Keratinocyte (primary cell): ENCODE data around the gene MAP4K1. TPM values are rescaled to one million over a fixed set of nuclear protein-coding genes. Genes with fewer than 3 reads are reported as not detected.

ENCODE experiments used
- DNase-seq: peaks from one replicate; pipeline ENCODE4 v3.0.0-alpha.2; 2011; ENCODE audit warnings: low read depth, missing footprints, low spot score
- FAIRE-seq: peaks from 2 replicates; lab custom pipeline; 2011; peaks lifted over from hg19 to GRCh38; lab: Jason Lieb, UNC
- H2AFZ ChIP-seq: 2 replicates; pipeline ENCODE4 v1.6.0; 2012; ENCODE audit warnings: low read length, control low read depth, inconsistent platforms; ENCODE audit not compliant: control insufficient read depth
- H3K27ac ChIP-seq: 2 replicates; pipeline ENCODE4 v1.5.1; 2011; ENCODE audit warnings: low read length; ENCODE audit not compliant: control insufficient read depth, insufficient read depth
- H3K27me3 ChIP-seq: 3 replicates; pipeline ENCODE4 v1.6.0; 2011; ENCODE audit warnings: low read length; ENCODE audit not compliant: control insufficient read depth, insufficient read depth; ENCODE audit errors: extremely low read depth
- H3K36me3 ChIP-seq, 2 experiments: 2 replicates in 1 of 2; 3 replicates in 1 of 2; pipeline ENCODE4 v1.5.1; 2011; ENCODE audit warnings: low read length in 2 of 2, mild to moderate bottlenecking in 1 of 2; ENCODE audit not compliant: control insufficient read depth in 2 of 2, insufficient read depth in 2 of 2; ENCODE audit errors: extremely low read depth in 1 of 2
- H3K4me1 ChIP-seq: 3 replicates; pipeline ENCODE4 v1.5.1; 2011; ENCODE audit warnings: low read length; ENCODE audit not compliant: control insufficient read depth, insufficient read depth; ENCODE audit errors: extremely low read depth
- H3K4me2 ChIP-seq: 3 replicates; pipeline ENCODE4 v1.6.0; 2011; ENCODE audit warnings: low read depth, low read length; ENCODE audit not compliant: control insufficient read depth, insufficient read depth; ENCODE audit errors: extremely low read depth
- H3K4me3 ChIP-seq, 3 experiments: fragments of 200-600 bp in 1 of 3; sonication (generic) in 1 of 3; 2 replicates in 2 of 3; 3 replicates in 1 of 3; pipeline ENCODE4 v1.5.1; 2011 to 2016; ENCODE audit warnings: low read length in 3 of 3, mild to moderate bottlenecking in 3 of 3, control low read depth in 2 of 3, inconsistent platforms in 1 of 3, low read depth in 1 of 3, mixed read lengths in 1 of 3, mixed run types in 1 of 3, moderate library complexity in 1 of 3; ENCODE audit not compliant: control insufficient read depth in 2 of 3, insufficient read depth in 2 of 3; ENCODE audit errors: extremely low read depth in 1 of 3
- H3K79me2 ChIP-seq: 2 replicates; pipeline ENCODE4 v1.6.0; 2012; ENCODE audit warnings: low read length; ENCODE audit not compliant: control insufficient read depth, insufficient read depth
- H3K9ac ChIP-seq: 3 replicates; pipeline ENCODE4 v1.6.0; 2011; ENCODE audit warnings: low read length; ENCODE audit not compliant: control insufficient read depth, insufficient read depth; ENCODE audit errors: extremely low read depth
- H3K9me1 ChIP-seq: 3 replicates; pipeline ENCODE4 v1.6.0; 2011; ENCODE audit warnings: low read length; ENCODE audit not compliant: control insufficient read depth, insufficient read depth; ENCODE audit errors: extremely low read depth
- H3K9me3 ChIP-seq: 2 replicates; pipeline ENCODE4 v1.5.1; 2012; ENCODE audit warnings: low read depth, low read length; ENCODE audit not compliant: control insufficient read depth
- H4K20me1 ChIP-seq: 3 replicates; pipeline ENCODE4 v1.6.0; 2011; ENCODE audit warnings: low read length; ENCODE audit not compliant: control insufficient read depth, insufficient read depth; ENCODE audit errors: extremely low read depth
- EZH2 ChIP-seq: IDR thresholded peaks from one replicate; pipeline ENCODE4 v1.6.1; 2012; ENCODE audit warnings: inconsistent platforms, mild to moderate bottlenecking, low read length, moderate library complexity
- dilution Hi-C: fragments of 300-500 bp; cut with MboI; formaldehyde crosslinking; loops from one replicate; pipeline ENCODE4 v1.7.0; 2020; ENCODE audit warnings: low sequenced_read_pairs; ENCODE audit not compliant: extremely low pct_ligation_motif_present
- polyA plus RNA-seq, 5 experiments: library from polyadenylated mRNA; depleted of rRNA in 3 of 5; stranded (reverse) in 3 of 5; stranded (forward) in 1 of 5; unstranded in 1 of 5; fragments of >200 nt; gene quantifications; 1 replicate in 1 of 5; 2 replicates in 3 of 5; 3 replicates in 1 of 5; pipeline versions ENCODE4 v1.2.1 to v1.2.3, GENCODE V29; 2011 to 2012; ENCODE audit warnings: missing spikeins in 2 of 5, low read depth in 1 of 5, low replicate concordance in 1 of 5
- TF ChIP-seq, protein P1 (sequence below), 3 experiments: IDR thresholded peaks in 1 of 3; conservative IDR thresholded peaks in 1 of 3; optimal IDR thresholded peaks in 1 of 3; 2 replicates in 2 of 3; 3 replicates in 1 of 3; pipeline versions ENCODE3 to v1.5.1; 2011; ENCODE audit warnings: low read length in 3 of 3, mild to moderate bottlenecking in 3 of 3, moderate library complexity in 2 of 3, control low read depth in 1 of 3, inconsistent platforms in 1 of 3; ENCODE audit not compliant: insufficient read depth in 2 of 3; ENCODE audit errors: extremely low read depth in 1 of 3

MAP4K1 gene
- polyA plus RNA-seq, 1 donor (not counting 4 experiments of a cell fraction or from before 2014, with no cell fraction given), result 0.25 TPM

GRCh38 chr19:38538386-38538785, 79.4 kb downstream of the MAP4K1 start:
- no peaks in the 10 kb centered on the region for H3K79me2 ChIP-seq
- H4K20me1 ChIP-seq, result no peaks in the 10 kb centered on the region
- no peak for TF ChIP-seq EZH2
- TF ChIP-seq, protein P1, sequence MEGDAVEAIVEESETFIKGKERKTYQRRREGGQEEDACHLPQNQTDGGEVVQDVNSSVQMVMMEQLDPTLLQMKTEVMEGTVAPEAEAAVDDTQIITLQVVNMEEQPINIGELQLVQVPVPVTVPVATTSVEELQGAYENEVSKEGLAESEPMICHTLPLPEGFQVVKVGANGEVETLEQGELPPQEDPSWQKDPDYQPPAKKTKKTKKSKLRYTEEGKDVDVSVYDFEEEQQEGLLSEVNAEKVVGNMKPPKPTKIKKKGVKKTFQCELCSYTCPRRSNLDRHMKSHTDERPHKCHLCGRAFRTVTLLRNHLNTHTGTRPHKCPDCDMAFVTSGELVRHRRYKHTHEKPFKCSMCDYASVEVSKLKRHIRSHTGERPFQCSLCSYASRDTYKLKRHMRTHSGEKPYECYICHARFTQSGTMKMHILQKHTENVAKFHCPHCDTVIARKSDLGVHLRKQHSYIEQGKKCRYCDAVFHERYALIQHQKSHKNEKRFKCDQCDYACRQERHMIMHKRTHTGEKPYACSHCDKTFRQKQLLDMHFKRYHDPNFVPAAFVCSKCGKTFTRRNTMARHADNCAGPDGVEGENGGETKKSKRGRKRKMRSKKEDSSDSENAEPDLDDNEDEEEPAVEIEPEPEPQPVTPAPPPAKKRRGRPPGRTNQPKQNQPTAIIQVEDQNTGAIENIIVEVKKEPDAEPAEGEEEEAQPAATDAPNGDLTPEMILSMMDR (optimal IDR thresholded peaks at IDR 0.05 in 1 of 3, IDR thresholded peaks at IDR 0.05 in 1 of 3, conservative IDR thresholded peaks at IDR 0.05 in 1 of 3; ENCODE audit: extremely low read depth in 1 of 3, insufficient read depth in 2 of 3, low read length in 3 of 3), result no peak
- H3K4me1 ChIP-seq, result no peaks in the 10 kb centered on the region
- no peak overlapping the region for H3K4me3 ChIP-seq
- H3K27me3 ChIP-seq, result peaks cover 10% of the 10 kb centered on the region
- H3K9me3 ChIP-seq, result peaks cover 11% of the 10 kb centered on the region
- H2AFZ ChIP-seq, result no peak overlapping the region
- FAIRE-seq, result no peak
- no peak overlapping the region for H3K4me2 ChIP-seq
- DNase-seq, result no peak
- no peaks in the 10 kb centered on the region for H3K36me3 ChIP-seq
- dilution Hi-C loops, result no loop called here
- H3K9ac ChIP-seq, result no peak overlapping the region
- H3K9me1 ChIP-seq, result no peaks in the 10 kb centered on the region
- no peak overlapping the region for H3K27ac ChIP-seq

Other genes starting within 250 kb of the MAP4K1 start
- 346 to 528 TPM (median 350 TPM) in 3 replicates for gene PSMD8, start 243.4 kb downstream of the MAP4K1 start, polyA plus RNA-seq
- 0.07 to 0.22 TPM in 2 of 3 replicates, not detected in the other for gene GGN, start 229.9 kb downstream of the MAP4K1 start, polyA plus RNA-seq
- gene SPRED3, start 229.3 kb downstream of the MAP4K1 start, polyA plus RNA-seq, result 2.0 to 2.6 TPM (median 2.1 TPM) in 3 replicates
- 4.5 to 9.5 TPM (median 5.8 TPM) in 3 replicates for gene FAM98C, start 214.9 kb downstream of the MAP4K1 start, polyA plus RNA-seq
- gene RASGRP4, start 191.7 kb downstream of the MAP4K1 start, polyA plus RNA-seq, result not detected in 3 replicates
- gene RYR1, start 184.3 kb downstream of the MAP4K1 start, polyA plus RNA-seq, result 0.32 to 0.75 TPM (median 0.41 TPM) in 3 replicates
- 240 to 304 TPM (median 260 TPM) in 3 replicates for gene EIF3K, start 1.2 kb upstream of the MAP4K1 start, polyA plus RNA-seq
- 463 to 720 TPM (median 526 TPM) in 3 replicates for gene ACTN4, start 29.7 kb upstream of the MAP4K1 start, polyA plus RNA-seq
- gene CAPN12, start 126.5 kb upstream of the MAP4K1 start, polyA plus RNA-seq, result 5.6 to 20.4 TPM (median 6.0 TPM) in 3 replicates
- 9.1 to 19.7 TPM (median 19.6 TPM) in 3 replicates for gene LGALS7, start 155.6 kb upstream of the MAP4K1 start, polyA plus RNA-seq
- 1,330 to 7,133 TPM (median 1,668 TPM) in 3 replicates for gene LGALS7B, start 171.2 kb upstream of the MAP4K1 start, polyA plus RNA-seq
- gene LGALS4, start 195.0 kb upstream of the MAP4K1 start, polyA plus RNA-seq, result 0.11 to 0.30 TPM (median 0.13 TPM) in 3 replicates
- gene ECH1, start 213.8 kb upstream of the MAP4K1 start, polyA plus RNA-seq, result 64.9 to 85.5 TPM (median 72.1 TPM) in 3 replicates
- 144 to 343 TPM (median 308 TPM) in 3 replicates for gene HNRNPL, start 232.0 kb upstream of the MAP4K1 start, polyA plus RNA-seq